HepG2 (cell line): ENCODE measurements around the gene AGPAT3. TPM values are rescaled to one million over a fixed set of nuclear protein-coding genes. Genes with fewer than 3 reads are reported as not detected.

Experiments
- AGO2 ChIP-seq: fragments of 200-400 bp; formaldehyde crosslinking; optimal IDR thresholded peaks from 2 replicates; pipeline ENCODE3; 2017; ENCODE audit warnings: mild to moderate bottlenecking, low read depth, low read length, moderate library complexity
- ARID2 ChIP-seq: sonication (generic); formaldehyde crosslinking; IDR thresholded peaks from 2 replicates; pipeline ENCODE4 v1.8.1; 2022; ENCODE audit warnings: mild to moderate bottlenecking, missing genetic modification reagents, borderline replicate concordance
- BATF2 ChIP-seq: sonication (generic); formaldehyde crosslinking; IDR thresholded peaks from 2 replicates; pipeline ENCODE4 v1.8.0; 2022; ENCODE audit warnings: mild to moderate bottlenecking, missing genetic modification reagents, moderate library complexity
- DZIP1 ChIP-seq: sonication (generic); formaldehyde crosslinking; IDR thresholded peaks from 2 replicates; pipeline ENCODE4 v1.5.0; 2020; ENCODE audit warnings: mild to moderate bottlenecking, missing genetic modification reagents
- FOXO1 ChIP-seq: sonication (generic); formaldehyde crosslinking; IDR thresholded peaks from 2 replicates; pipeline ENCODE4 v1.4.0; 2020; ENCODE audit warnings: missing genetic modification reagents
- HNF1A ChIP-seq, 2 experiments: sonication (generic) in 1 of 2; formaldehyde crosslinking in 1 of 2; IDR thresholded peaks; 2 replicates each; pipeline versions ENCODE4 v1.4.0 to v1.6.1; 2016 to 2020; ENCODE audit warnings: borderline replicate concordance in 1 of 2, low read depth in 1 of 2, mild to moderate bottlenecking in 1 of 2, missing genetic modification reagents in 1 of 2
- HNRNPLL ChIP-seq: fragments of 200-400 bp; formaldehyde crosslinking; IDR thresholded peaks from 2 replicates; pipeline ENCODE4 v1.6.1; 2017; ENCODE audit warnings: mild to moderate bottlenecking, low read depth, low read length; ENCODE audit not compliant: poor library complexity, severe bottlenecking
- MAF1 ChIP-seq: sonication (generic); formaldehyde crosslinking; IDR thresholded peaks from 2 replicates; pipeline ENCODE4 v1.5.0; 2020; ENCODE audit warnings: missing genetic modification reagents, borderline replicate concordance
- MYPOP ChIP-seq: sonication (generic); formaldehyde crosslinking; IDR thresholded peaks from 2 replicates; pipeline ENCODE4 v1.8.1; 2023; ENCODE audit warnings: mild to moderate bottlenecking, moderate library complexity, missing genetic modification reagents
- REL ChIP-seq: sonication (generic); formaldehyde crosslinking; conservative IDR thresholded peaks from 2 replicates; pipeline ENCODE4 v1.8.0; 2022; ENCODE audit warnings: mild to moderate bottlenecking, missing genetic modification reagents, moderate library complexity
- SAP130 ChIP-seq: IDR thresholded peaks from 2 replicates; pipeline ENCODE4 v1.6.1; 2016; ENCODE audit warnings: low read depth
- SP5 ChIP-seq: IDR thresholded peaks from 2 replicates; pipeline ENCODE4 v1.6.1; 2016; ENCODE audit warnings: low read depth, borderline replicate concordance
- ZNF264 ChIP-seq: sonication (generic); formaldehyde crosslinking; IDR thresholded peaks from 2 replicates; pipeline ENCODE4 v1.4.0; 2020; ENCODE audit warnings: missing genetic modification reagents
- ZNF350 ChIP-seq: sonication (generic); formaldehyde crosslinking; IDR thresholded peaks from 2 replicates; pipeline ENCODE4 v1.4.0; 2020; ENCODE audit warnings: mild to moderate bottlenecking, low read depth, missing genetic modification reagents, borderline replicate concordance
- ZNF468 ChIP-seq: sonication (generic); formaldehyde crosslinking; IDR thresholded peaks from 2 replicates; pipeline ENCODE4 v1.8.0; 2022; ENCODE audit warnings: mild to moderate bottlenecking, moderate library complexity, missing genetic modification reagents
- ZNF546 ChIP-seq: sonication (generic); formaldehyde crosslinking; conservative IDR thresholded peaks from 2 replicates; pipeline ENCODE4 v1.8.1; 2023; ENCODE audit warnings: mild to moderate bottlenecking, missing genetic modification reagents
- ZNF691 ChIP-seq: sonication (generic); formaldehyde crosslinking; IDR thresholded peaks from 2 replicates; pipeline ENCODE4 v1.4.0; 2020; ENCODE audit warnings: missing genetic modification reagents, low read depth, mild to moderate bottlenecking, borderline replicate concordance
- polyA plus RNA-seq, 8 experiments: library from polyadenylated mRNA; depleted of rRNA in 3 of 8; stranded (reverse) in 7 of 8; unstranded in 1 of 8; fragments of >200 nt; fragmentation: Illumina TruSeq in 4 of 8; extraction: Trizol in 4 of 8; gene quantifications; 2 replicates each; pipeline versions ENCODE4 v1.2.1 to v1.2.3, GENCODE V29; 2011 to 2016; ENCODE audit warnings: low read depth in 4 of 8, missing spikeins in 1 of 8, mixed read lengths in 1 of 8; ENCODE audit not compliant: insufficient read depth in 1 of 8
- total RNA-seq, 5 experiments: library from RNA; depleted of rRNA; stranded (reverse); fragments of >200 nt; fragmentation: Illumina TruSeq; extraction: Trizol; gene quantifications; 2 replicates each; pipeline ENCODE4 v1.2.3, GENCODE V29; 2016; ENCODE audit warnings: low read depth in 1 of 5

Gene AGPAT3
- total and polyA plus RNA-seq, 2 of the 13 experiments (the other 11 are each of a cell fraction or from before 2014, with no cell fraction given) = 32.2 to 54.4 TPM

GRCh38 chr21:44011579-44012473 is 146.8 kb downstream of the AGPAT3 start, which contains the start of gene TRAPPC10 (continued):
- TF ChIP-seq BATF2 (CRISPR knock-in tag) (peak; percentile 43; the same call in 1 of the 2 replicates), ZNF350 (CRISPR knock-in tag) (no peak), SAP130 (CRISPR knock-in tag) (peak; percentile 83), DZIP1 (CRISPR knock-in tag) (peak; percentile 50; the same call in 1 of the 2 replicates), AGO2 (peak; percentile 60), REL (CRISPR knock-in tag) (peak; percentile 23; the same call in 1 of the 2 replicates), MAF1 (CRISPR knock-in tag) (peak; percentile 29; the same call in 1 of the 2 replicates), HNRNPLL (no peak), ZNF264 (no peak), ZNF468 (no peak), ZNF691 (CRISPR knock-in tag) (peak; percentile 73; the same call in 1 of the 2 replicates), SP5 (peak; percentile 41; the same call in 1 of the 2 replicates), ZNF546 (CRISPR knock-in tag) (peak; percentile 77; the same call in 1 of the 2 replicates), FOXO1 (0 out of 2 replicates have a peak, but pooled peaks have one; percentile 62), ARID2 (CRISPR knock-in tag) (no peak), HNF1A (IDR thresholded peaks at IDR 0.05; ENCODE audit: low read depth) (no peak), HNF1A (CRISPR knock-in tag; IDR thresholded peaks at IDR 0.05; ENCODE audit: borderline replicate concordance) (no peak), MYPOP (CRISPR knock-in tag) (0 out of 2 replicates have a peak, but pooled peaks have one; percentile 12)
